Measurements from ENCODE around the gene CFL1. TPM values are rescaled to one million over a fixed set of nuclear protein-coding genes. Genes with fewer than 3 reads are reported as not detected.
"Not testable (repeated sequence)": the region's sequence is repeated elsewhere in the genome, so short reads cannot be mapped to it uniquely, and the experiment has no call there.

Gene CFL1
- total and polyA plus RNA-seq, 4 experiments from 2014 or later = 540 to 2,825 (median 1,686) TPM

DNA sequence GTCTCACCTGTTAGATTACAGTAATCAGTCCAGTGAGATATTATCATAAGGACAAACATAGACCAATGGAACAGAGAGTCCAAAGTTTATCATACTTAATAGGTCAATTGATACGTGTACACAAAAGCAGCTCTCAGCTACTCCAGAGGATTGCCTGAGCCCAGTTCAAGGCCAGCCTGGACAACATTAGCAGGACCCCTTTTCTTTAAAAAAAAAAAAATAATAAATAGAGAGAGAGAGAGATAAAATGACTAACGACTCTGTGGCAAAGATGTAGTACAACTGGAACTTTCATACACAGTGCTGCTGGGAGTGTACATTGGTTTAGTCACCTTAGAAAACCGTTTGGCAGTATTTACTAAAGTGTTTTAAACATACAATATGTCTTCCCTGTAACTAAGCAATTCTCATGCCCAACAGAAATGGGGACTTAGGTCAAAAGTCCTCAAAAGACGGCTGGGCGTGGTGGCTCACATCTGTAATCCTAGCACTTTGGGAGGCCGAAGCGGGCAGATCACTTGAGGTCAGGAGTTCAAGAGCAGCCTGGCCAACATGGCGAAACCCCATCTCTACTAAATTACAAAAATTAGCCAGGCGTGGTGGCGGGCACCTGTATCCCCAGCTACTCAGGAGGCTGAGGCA lies 13.6 kb downstream of the CFL1 start:
- ChIA-PET CTCF (ENCODE audit: partially characterized antibody) (interaction anchor here (0.6 to 1.5 kb wide), 5 partner anchors 41 to 178 kb away, joined by 3 to 5 read pairs (median 4); no protein-coding TSS in a partner anchor), POLR2A (ENCODE audit: partially characterized antibody) (no interaction called here)
- Histone ChIP-seq H3K36me3 (ENCODE audit: insufficient read depth, low read length) (no peaks in the 10 kb centered on the region), H3K4me1 (ENCODE audit: insufficient read depth, low read length) (no peaks in the 10 kb centered on the region), H3K4me3 (ENCODE audit: low read length in 2 of 2) (no peak overlapping the region), H3K27me3 (ENCODE audit: insufficient read depth, low read length) (no peaks in the 10 kb centered on the region), H3K9me3 (ENCODE audit: control insufficient read depth in 1 of 2, low read length in 2 of 2) (no peaks in the 10 kb centered on the region), H3K27ac (ENCODE audit: low read depth, low read length) (no peak overlapping the region)
- Mint-ChIP-seq H3K27ac (no peak overlapping the region), H3K9me3 (no peaks in the 10 kb centered on the region), H3K36me3 (no peaks in the 10 kb centered on the region), H3K4me3 (no peak overlapping the region), H3K4me1 (no peaks in the 10 kb centered on the region), H3K27me3 (no peaks in the 10 kb centered on the region)
- intact Hi-C loops (cut with micrococcal nuclease) = no loop called here
- no peak for DNase-seq

DNA sequence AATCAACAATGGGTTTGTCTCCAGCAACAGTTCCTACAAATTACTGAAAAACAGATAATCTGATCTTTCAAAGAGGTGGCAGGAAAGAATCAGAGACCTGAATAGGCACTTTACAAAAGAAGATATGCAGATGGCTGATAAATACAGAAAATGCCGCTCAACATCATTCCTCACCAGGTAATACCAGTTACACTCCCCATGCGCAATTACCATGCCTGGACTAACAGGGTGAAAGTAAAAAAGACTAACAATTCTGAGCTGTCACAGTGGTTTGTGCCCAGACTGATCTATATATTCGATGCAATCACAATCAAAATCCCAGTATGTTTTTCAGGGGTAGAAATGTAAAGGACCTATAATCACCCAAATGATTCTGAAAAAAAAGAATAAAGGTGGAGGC lies 14.2 kb downstream of the CFL1 start:
- no peaks in the 10 kb centered on the region for H3K4me1 Mint-ChIP-seq
- no peak overlapping the region for H3K4me3 ChIP-seq (ENCODE audit: low read length in 2 of 2)
- H3K27ac Mint-ChIP-seq = no peak overlapping the region
- H3K9me3 ChIP-seq (ENCODE audit: control insufficient read depth in 1 of 2, low read length in 2 of 2) = no peaks in the 10 kb centered on the region
- no peaks in the 10 kb centered on the region for H3K4me1 ChIP-seq (ENCODE audit: insufficient read depth, low read length)
- H3K36me3 ChIP-seq (ENCODE audit: insufficient read depth, low read length) = no peaks in the 10 kb centered on the region
- H3K27me3 Mint-ChIP-seq = no peaks in the 10 kb centered on the region
- intact Hi-C loops (cut with micrococcal nuclease) = no loop called here
- H3K27ac ChIP-seq (ENCODE audit: low read depth, low read length) = no peak overlapping the region
- no peaks in the 10 kb centered on the region for H3K36me3 Mint-ChIP-seq
- POLR2A ChIA-PET (ENCODE audit: partially characterized antibody) = interaction anchor here (1.0 kb wide), 1 partner anchor 9 kb away, joined by 3 read pairs; no protein-coding TSS in a partner anchor
- CTCF ChIA-PET (ENCODE audit: partially characterized antibody) = interaction anchor here (0.8 to 1.5 kb wide), 4 partner anchors 41 to 178 kb away, joined by 3 to 5 read pairs (median 4); no protein-coding TSS in a partner anchor
- H3K9me3 Mint-ChIP-seq = no peaks in the 10 kb centered on the region
- H3K27me3 ChIP-seq (ENCODE audit: insufficient read depth, low read length) = no peaks in the 10 kb centered on the region
- no peak for DNase-seq
- H3K4me3 Mint-ChIP-seq = no peak overlapping the region

DNA sequence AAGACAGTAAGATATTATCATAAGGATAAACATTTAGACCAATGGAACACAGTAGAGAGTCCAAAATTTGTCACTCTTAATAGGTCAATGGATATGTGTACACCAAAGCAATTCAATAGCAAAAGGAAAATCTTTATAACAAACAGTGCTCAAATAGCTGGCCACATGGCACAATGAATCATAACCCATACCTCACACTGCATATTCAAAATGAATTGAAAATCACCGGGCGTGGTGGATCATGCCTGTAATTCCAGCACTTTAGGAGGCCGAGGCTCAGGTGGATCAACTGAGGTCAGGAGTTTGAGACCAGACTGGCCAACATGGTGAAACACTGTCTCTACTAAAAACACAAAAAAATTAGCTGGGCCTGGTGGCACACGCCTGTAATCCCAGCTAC lies 15.8 kb downstream of the CFL1 start:
- CTCF ChIA-PET (ENCODE audit: partially characterized antibody) = no interaction called here
- H3K4me3 Mint-ChIP-seq = no peak overlapping the region
- POLR2A ChIA-PET (ENCODE audit: partially characterized antibody) = no interaction called here

GRCh38 chr11:65834202-65834601 lies 23.8 kb downstream of the CFL1 start:
- Mint-ChIP-seq H3K27ac (no peak overlapping the region), H3K36me3 (no peaks in the 10 kb centered on the region), H3K27me3 (no peaks in the 10 kb centered on the region), H3K4me1 (peaks cover 8% of the 10 kb centered on the region in 4 donors), H3K4me3 (no peak overlapping the region), H3K9me3 (peaks cover 0 to 1% (median 0%) of the 10 kb centered on the region in 8 donors)
- ChIA-PET CTCF (ENCODE audit: partially characterized antibody) (interaction anchor here (0.7 to 3.8 kb wide), 10 partner anchors 16 to 234 kb away, joined by 3 to 18 read pairs (median 10); partner anchors contain the start of genes CCDC85B, FIBP, KAT5 and MUS81), POLR2A (ENCODE audit: partially characterized antibody) (interaction anchor here (1.0 to 3.9 kb wide), 11 partner anchors 14 to 181 kb away, joined by 3 to 72 read pairs (median 9); partner anchors contain the start of genes C11orf68, CCDC85B, CFL1 and FIBP)
- Histone ChIP-seq H3K27ac (ENCODE audit: low read depth, low read length) (no peak overlapping the region), H3K36me3 (ENCODE audit: insufficient read depth, low read length) (no peaks in the 10 kb centered on the region), H3K4me1 (ENCODE audit: insufficient read depth, low read length) (peaks cover 20% of the 10 kb centered on the region), H3K9me3 (ENCODE audit: control insufficient read depth in 1 of 2, low read length in 2 of 2) (no peaks in the 10 kb centered on the region), H3K4me3 (ENCODE audit: low read length in 2 of 2) (peak overlapping the region; percentile 31 to 67), H3K27me3 (ENCODE audit: insufficient read depth, low read length) (no peaks in the 10 kb centered on the region)
- intact Hi-C loops (cut with micrococcal nuclease) = no loop called here
- no peak for DNase-seq

More for the DNA sequence above, 15.8 kb downstream of the CFL1 start:
- intact Hi-C loops (cut with micrococcal nuclease) = no loop called here
- no peaks in the 10 kb centered on the region for H3K27me3 ChIP-seq (ENCODE audit: insufficient read depth, low read length)
- H3K9me3 ChIP-seq (ENCODE audit: control insufficient read depth in 1 of 2, low read length in 2 of 2) = no peaks in the 10 kb centered on the region
- H3K4me3 ChIP-seq (ENCODE audit: low read length in 2 of 2) = no peak overlapping the region
- no peaks in the 10 kb centered on the region for H3K4me1 ChIP-seq (ENCODE audit: insufficient read depth, low read length)
- no peaks in the 10 kb centered on the region for H3K9me3 Mint-ChIP-seq
- no peaks in the 10 kb centered on the region for H3K4me1 Mint-ChIP-seq
- no peak for DNase-seq
- H3K27ac Mint-ChIP-seq = no peak overlapping the region
- H3K36me3 Mint-ChIP-seq = no peaks in the 10 kb centered on the region
- H3K27me3 Mint-ChIP-seq = no peaks in the 10 kb centered on the region
- no peak overlapping the region for H3K27ac ChIP-seq (ENCODE audit: low read depth, low read length)
- H3K36me3 ChIP-seq (ENCODE audit: insufficient read depth, low read length) = no peaks in the 10 kb centered on the region

DNA sequence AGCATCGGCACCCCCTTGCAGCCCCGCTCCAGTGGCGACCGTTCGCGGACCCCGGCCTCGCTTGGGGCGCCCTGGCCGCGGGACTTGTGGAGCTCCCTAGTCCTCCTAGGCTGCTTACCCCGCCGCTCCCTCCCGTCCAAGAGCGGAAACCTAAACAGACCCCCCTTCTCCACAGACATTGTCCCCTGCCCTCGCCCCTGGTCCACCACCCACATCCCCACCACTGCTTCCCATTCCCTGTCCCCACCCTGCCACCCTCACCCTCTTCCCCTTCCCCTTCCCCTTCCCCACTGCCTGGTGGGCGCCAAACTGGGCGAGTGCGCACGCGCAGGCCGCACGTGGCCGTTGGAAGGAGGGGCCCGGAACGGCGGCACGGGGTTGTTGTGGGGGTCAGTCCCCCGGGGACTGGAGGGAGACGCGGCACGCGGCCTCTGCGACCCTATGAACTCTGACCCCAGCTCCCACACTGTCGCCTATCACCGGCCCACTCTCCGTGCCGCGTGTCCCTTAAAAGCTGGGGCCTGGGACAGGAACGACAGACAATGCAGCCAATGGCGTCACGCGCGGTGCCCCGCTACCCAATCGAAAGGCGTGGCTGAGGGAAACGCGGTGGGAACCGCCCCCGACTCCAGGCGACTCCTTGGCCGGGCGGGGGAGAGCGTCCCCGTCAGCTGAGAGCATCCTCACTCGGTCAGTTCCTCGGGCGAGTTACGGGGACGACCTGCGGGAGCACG lies 24.5 kb downstream of the CFL1 start, which contains the start of gene SNX32:
TSS of gene SNX32 (plus strand) at position 667 of the 734 bp plus-strand sequence. CDS start 103 bp downstream, outside the sequence.
- ChIA-PET POLR2A (ENCODE audit: partially characterized antibody) (interaction anchor here (0.6 to 3.9 kb wide), 15 partner anchors 15 to 408 kb away, joined by 3 to 72 read pairs (median 5); partner anchors contain the start of genes C11orf68, CCDC85B, CFL1 and FAM89B), CTCF (ENCODE audit: partially characterized antibody) (interaction anchor here (0.7 to 3.8 kb wide), 16 partner anchors 15 to 478 kb away, joined by 3 to 18 read pairs (median 4); partner anchors contain the start of genes CCDC85B, CFL1, FIBP and KAT5)
- no peak within 1 kb of the TSS for H3K4me3 Mint-ChIP-seq
- Histone ChIP-seq H3K27me3 (ENCODE audit: insufficient read depth, low read length) (no peaks in the 10 kb centered on the region), H3K4me1 (ENCODE audit: insufficient read depth, low read length) (peaks cover 20% of the 10 kb centered on the region), H3K27ac (ENCODE audit: low read depth, low read length) (peak within 1 kb of the TSS; percentile 17), H3K36me3 (ENCODE audit: insufficient read depth, low read length) (no peaks in the 10 kb centered on the region), H3K9me3 (ENCODE audit: control insufficient read depth in 1 of 2, low read length in 2 of 2) (no peaks in the 10 kb centered on the region), H3K4me3 (ENCODE audit: low read length in 2 of 2) (peak within 1 kb of the TSS; percentile 31 to 67)
- peak; percentile 91 to 94 (median 93) for DNase-seq
- no peaks in the 10 kb centered on the region for H3K27me3 Mint-ChIP-seq
- H3K9me3 Mint-ChIP-seq = peaks cover 0 to 1% (median 0%) of the 10 kb centered on the region in 8 donors
- peak within 1 kb of the TSS in 5 of 7 donors; percentile 29 to 82 (median 70) for H3K27ac Mint-ChIP-seq
- H3K4me1 Mint-ChIP-seq = peaks cover 8% of the 10 kb centered on the region in 4 donors
- intact Hi-C loops (cut with micrococcal nuclease) = loop anchor here (1.0 kb wide), 1 partner anchor 25 kb away; the partner anchor contains the start of gene CFL1
- H3K36me3 Mint-ChIP-seq = no peaks in the 10 kb centered on the region

GRCh38 chr11:65832231-65832630 lies 25.7 kb downstream of the CFL1 start:
- H3K36me3 ChIP-seq (ENCODE audit: insufficient read depth, low read length); H3K9me3 Mint-ChIP-seq; H3K27ac ChIP-seq (ENCODE audit: low read depth, low read length); H3K27me3 Mint-ChIP-seq; H3K4me3 ChIP-seq (ENCODE audit: low read length in 2 of 2); DNase-seq; H3K27me3 ChIP-seq (ENCODE audit: insufficient read depth, low read length); H3K36me3 Mint-ChIP-seq; H3K9me3 ChIP-seq (ENCODE audit: control insufficient read depth in 1 of 2, low read length in 2 of 2); intact Hi-C loops (cut with micrococcal nuclease); H3K4me1 Mint-ChIP-seq: not testable (repeated sequence)
- ChIA-PET CTCF (ENCODE audit: partially characterized antibody) (interaction anchor here (0.9 to 3.8 kb wide), 10 partner anchors 14 to 479 kb away, joined by 3 to 18 read pairs (median 10); partner anchors contain the start of genes CCDC85B, KAT5 and MUS81), POLR2A (ENCODE audit: partially characterized antibody) (interaction anchor here (1.3 to 3.9 kb wide), 8 partner anchors 16 to 407 kb away, joined by 3 to 72 read pairs (median 10); partner anchors contain the start of genes C11orf68, CCDC85B, CFL1 and FIBP)
- H3K4me1 ChIP-seq (ENCODE audit: insufficient read depth, low read length) = peaks cover 20% of the 10 kb centered on the region
- Mint-ChIP-seq H3K27ac (peak overlapping the region in 1 of 7 donors; percentile 50), H3K4me3 (peak overlapping the region in 5 of 8 donors; percentile 7 to 53 (median 26))

All from CD4-positive, alpha-beta memory T cell (primary cell).